ENCODE data around the gene GTPBP10. TPM values are rescaled to one million over a fixed set of nuclear protein-coding genes. Genes with fewer than 3 reads are reported as not detected.

The GTPBP10 gene
- total and polyA plus RNA-seq, 9 of the 15 experiments (the other 6 are each of a cell fraction or from before 2014, with no cell fraction given): 34.6 to 89.8 (median 76.4) TPM

- TF ChIP-seq CHAMP1 (IDR thresholded peaks at IDR 0.05) (peak; percentile 36; the same call in 1 of the 2 replicates), ZNF695 (CRISPR knock-in tag; IDR thresholded peaks at IDR 0.05) (no peak), MBD2 (IDR thresholded peaks at IDR 0.05; ENCODE audit: borderline replicate concordance, low read depth) (no peak), ZBTB26 (CRISPR knock-in tag; IDR thresholded peaks at IDR 0.05) (no peak), MAFF (IDR thresholded peaks at IDR 0.05; ENCODE audit: low read length) (no peak), USF2 (CRISPR knock-in tag; IDR thresholded peaks at IDR 0.05) (no peak), ZNF445 (CRISPR knock-in tag; IDR thresholded peaks at IDR 0.05; ENCODE audit: low read depth) (no peak), ZMIZ1 (IDR thresholded peaks at IDR 0.05; ENCODE audit: low read depth in 2 of 2, low read length in 2 of 2) (no peak), ZNF133 (CRISPR knock-in tag; IDR thresholded peaks at IDR 0.05) (no peak), SP1 (CRISPR knock-in tag; IDR thresholded peaks at IDR 0.05) (no peak), KDM1A (IDR thresholded peaks at IDR 0.05) (peak; percentile 23 to 56; a peak in 2 of 4 replicates), SMARCA5 (IDR thresholded peaks at IDR 0.05) (peak; percentile 73; the same call in 1 of the 2 replicates), ZNF551 (CRISPR knock-in tag; IDR thresholded peaks at IDR 0.05) (no peak), KAT2B (IDR thresholded peaks at IDR 0.05; ENCODE audit: low read depth, low read length) (no peak), NELFE (IDR thresholded peaks at IDR 0.05; ENCODE audit: insufficient read depth, insufficient read length) (no peak), NR4A1 (CRISPR knock-in tag; IDR thresholded peaks at IDR 0.05) (no peak), NR4A1 (tag; IDR thresholded peaks at IDR 0.05) (no peak), MEF2D (tag; conservative IDR thresholded peaks at IDR 0.05; ENCODE audit: low read depth) (no peak), RB1 (IDR thresholded peaks at IDR 0.05; ENCODE audit: low read depth) (peak; percentile 13; the same call in 1 of the 2 replicates), ZNF24 (IDR thresholded peaks at IDR 0.05) (no peak), TBL1XR1 (IDR thresholded peaks at IDR 0.05; ENCODE audit: low read length in 2 of 2) (no peak), PYGO2 (tag; IDR thresholded peaks at IDR 0.05) (no peak), CBX8 (IDR thresholded peaks at IDR 0.05; ENCODE audit: borderline replicate concordance, extremely low read depth, low read depth, low read length, poor library complexity, severe bottlenecking) (no peak)
These were observed 1.2 kb downstream of the GTPBP10 start (continued) for GRCh38 chr7:90347759-90348158.
